ENCODE results near the gene VTI1A. TPM values are rescaled to one million over a fixed set of nuclear protein-coding genes. Genes with fewer than 3 reads are reported as not detected.

The VTI1A gene
- total and polyA plus RNA-seq, 2 of the 8 experiments (the other 6 are each of a cell fraction or from before 2014, with no cell fraction given): 6.0 to 20.0 TPM

GRCh38 chr10:112778579-112778978 lies 331.6 kb downstream of the VTI1A start (continued):
- TF ChIP-seq CHD7 (IDR thresholded peaks at IDR 0.05; ENCODE audit: insufficient replicate concordance, low read length) (no peak), KDM1A (IDR thresholded peaks at IDR 0.05; ENCODE audit: borderline replicate concordance, low read length) (no peak), KDM5A (IDR thresholded peaks at IDR 0.05; ENCODE audit: low read length) (no peak), EP300 (IDR thresholded peaks at IDR 0.05; ENCODE audit: borderline replicate concordance in 1 of 2, low read depth in 2 of 2, low read length in 2 of 2) (no peak), RBBP5 (IDR thresholded peaks at IDR 0.05; ENCODE audit: borderline replicate concordance, low read depth, low read length) (no peak), ZNF274 (IDR thresholded peaks at IDR 0.05; ENCODE audit: borderline replicate concordance, extremely low read depth, low read length) (no peak), BRCA1 (IDR thresholded peaks at IDR 0.05; ENCODE audit: low read depth, low read length) (no peak), ASH2L (IDR thresholded peaks at IDR 0.05; ENCODE audit: low read length) (no peak), SUZ12 (IDR thresholded peaks at IDR 0.05; ENCODE audit: low read length) (no peak), RNF2 (IDR thresholded peaks at IDR 0.05; ENCODE audit: borderline replicate concordance, low read depth, low read length, missing control alignments, poor library complexity, severe bottlenecking) (no peak)
